Esophagus squamous epithelium (tissue), 5 donors: ENCODE data around the gene PCDH9. TPM values are rescaled to one million over a fixed set of nuclear protein-coding genes. Genes with fewer than 3 reads are reported as not detected.

Source experiments
- DNase-seq: peaks from one replicate; lab custom pipeline; 2025; lab: John Stamatoyannopoulos, UW
- H3K27ac ChIP-seq, 4 donors: fragments of 200-600 bp; sonication (generic); one replicate each; pipeline ENCODE4 v1.5.1; 2016 to 2019; ENCODE audit warnings: mild to moderate bottlenecking in 1 of 4
- H3K27me3 ChIP-seq, 4 donors: fragments of 200-600 bp; sonication (generic); 1 replicate in 3 of 4; 2 replicates in 1 of 4; pipeline versions ENCODE4 v1.5.1 to v1.6.0; 2017 to 2021; ENCODE audit warnings: antibody characterized with exemption in 1 of 4
- H3K36me3 ChIP-seq, 3 donors: fragments of 200-600 bp; sonication (generic); one replicate each; pipeline ENCODE4 v1.5.1; 2016 to 2019
- H3K4me1 ChIP-seq, 3 donors: fragments of 200-600 bp; sonication (generic); one replicate each; pipeline ENCODE4 v1.5.1; 2017 to 2019
- H3K4me3 ChIP-seq, 4 donors: fragments of 200-600 bp; sonication (generic); 1 replicate in 3 of 4; 2 replicates in 1 of 4; pipeline ENCODE4 v1.5.1; 2016 to 2019; ENCODE audit warnings: mild to moderate bottlenecking in 2 of 4, moderate library complexity in 1 of 4
- H3K9me3 ChIP-seq, 3 donors: fragments of 200-600 bp; sonication (generic); one replicate each; pipeline ENCODE4 v1.5.1; 2016 to 2019
- POLR2A ChIP-seq, 4 donors: fragments of 450-650 bp; IDR thresholded peaks; one replicate each; pipeline ENCODE4 v1.6.1; 2017; ENCODE audit warnings: antibody characterized with exemption in 4 of 4, mild to moderate bottlenecking in 4 of 4, moderate library complexity in 3 of 4
- WGBS, 2 donors: methylation state at CpG; one replicate each; pipeline ENCODE4 v1.1.5; 2018; 5-methylcytosine and 5-hydroxymethylcytosine counted together
- intact Hi-C: fragments of 100-400 bp; cut with DNase I; formaldehyde crosslinking; loops from one replicate; pipeline ENCODE4 v1.15.0; 2022
- total RNA-seq, 4 donors: library from RNA; depleted of rRNA; stranded (reverse); fragments of >200 nt; gene quantifications; one replicate each; pipeline ENCODE4 v1.1.0, GENCODE V29; 2016
- TF ChIP-seq, protein P1 (sequence below), 6 experiments: fragments of 450-650 bp in 4 of 6; fragments of 200-600 bp in 2 of 6; sonication (generic) in 2 of 6; IDR thresholded peaks; one replicate each; pipeline ENCODE4 v1.5.1; 2016 to 2019; ENCODE audit warnings: antibody characterized with exemption in 6 of 6, mild to moderate bottlenecking in 4 of 6, moderate library complexity in 4 of 6
- donor health status: DM: yes; HTN: yes; CAD: no.

PCDH9 gene
- total RNA-seq, 4 donors from 2014 or later, result 0.04 to 1.9 (median 0.45) TPM

DNA sequence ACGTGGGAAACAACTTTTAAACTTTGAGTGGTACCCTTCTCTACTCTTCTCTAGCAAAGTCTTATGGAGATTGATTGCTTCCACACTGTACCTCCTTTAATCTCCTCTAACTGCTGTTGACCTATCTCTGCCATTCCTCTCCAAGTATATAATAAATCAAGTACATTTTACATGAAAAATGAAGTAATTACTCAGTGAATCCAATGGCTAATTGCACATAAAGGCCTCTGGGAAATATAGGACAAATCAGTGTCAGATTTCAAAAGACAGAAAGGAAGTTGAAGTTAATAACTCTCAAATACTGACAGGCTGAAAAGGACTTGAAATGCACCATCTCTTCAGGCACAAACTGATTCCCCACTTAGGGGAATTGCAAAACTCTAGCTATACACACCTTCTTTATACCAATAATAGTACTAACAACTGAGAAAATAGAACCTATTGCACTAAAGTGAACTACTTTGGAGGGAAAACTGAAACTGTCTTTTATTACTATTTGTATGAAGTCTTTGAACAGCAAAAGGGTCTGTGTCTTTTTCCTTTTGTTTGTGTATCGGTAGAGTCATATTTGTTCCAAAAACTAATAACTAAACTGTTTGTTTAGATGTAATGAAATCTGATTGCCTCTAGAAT is 701.1 kb downstream of the PCDH9 start:
- Histone ChIP-seq H3K4me3 (no peak overlapping the region), H3K36me3 (no peaks in the 10 kb centered on the region), H3K9me3 (no peaks in the 10 kb centered on the region), H3K27ac (no peak overlapping the region), H3K4me1 (no peaks in the 10 kb centered on the region), H3K27me3 (no peaks in the 10 kb centered on the region)
- WGBS, 2 donors, result 51 to 62% methylated on average over 2 of the region's 2 CpGs
- TF ChIP-seq, protein P1, sequence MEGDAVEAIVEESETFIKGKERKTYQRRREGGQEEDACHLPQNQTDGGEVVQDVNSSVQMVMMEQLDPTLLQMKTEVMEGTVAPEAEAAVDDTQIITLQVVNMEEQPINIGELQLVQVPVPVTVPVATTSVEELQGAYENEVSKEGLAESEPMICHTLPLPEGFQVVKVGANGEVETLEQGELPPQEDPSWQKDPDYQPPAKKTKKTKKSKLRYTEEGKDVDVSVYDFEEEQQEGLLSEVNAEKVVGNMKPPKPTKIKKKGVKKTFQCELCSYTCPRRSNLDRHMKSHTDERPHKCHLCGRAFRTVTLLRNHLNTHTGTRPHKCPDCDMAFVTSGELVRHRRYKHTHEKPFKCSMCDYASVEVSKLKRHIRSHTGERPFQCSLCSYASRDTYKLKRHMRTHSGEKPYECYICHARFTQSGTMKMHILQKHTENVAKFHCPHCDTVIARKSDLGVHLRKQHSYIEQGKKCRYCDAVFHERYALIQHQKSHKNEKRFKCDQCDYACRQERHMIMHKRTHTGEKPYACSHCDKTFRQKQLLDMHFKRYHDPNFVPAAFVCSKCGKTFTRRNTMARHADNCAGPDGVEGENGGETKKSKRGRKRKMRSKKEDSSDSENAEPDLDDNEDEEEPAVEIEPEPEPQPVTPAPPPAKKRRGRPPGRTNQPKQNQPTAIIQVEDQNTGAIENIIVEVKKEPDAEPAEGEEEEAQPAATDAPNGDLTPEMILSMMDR (IDR thresholded peaks at IDR 0.05), result no peak
- TF ChIP-seq POLR2A (IDR thresholded peaks at IDR 0.05), result no peak
- intact Hi-C loops, result no loop called here
- DNase-seq, result no peak

DNA sequence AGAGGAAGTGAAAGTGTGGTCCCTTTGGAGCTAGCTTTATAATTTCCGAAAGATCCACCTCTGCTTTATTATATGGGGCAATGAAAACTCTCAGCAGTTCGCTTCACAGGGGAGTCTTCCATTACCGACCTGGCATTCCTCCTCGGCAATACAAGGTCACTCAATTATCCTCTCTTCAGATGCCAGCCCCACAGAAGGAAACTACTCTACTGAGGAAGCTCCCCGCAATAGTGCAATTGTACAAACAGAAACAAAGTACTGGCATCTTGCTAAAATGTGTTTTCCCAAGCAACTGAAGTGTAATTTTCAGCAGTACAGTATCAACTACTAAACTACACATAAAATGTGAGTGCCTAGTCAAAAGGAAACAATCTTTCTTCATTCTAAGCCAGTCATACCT is 702.0 kb downstream of the PCDH9 start:
- Histone ChIP-seq H3K27ac (no peak overlapping the region), H3K4me3 (no peak overlapping the region), H3K4me1 (no peaks in the 10 kb centered on the region), H3K9me3 (no peaks in the 10 kb centered on the region), H3K27me3 (no peaks in the 10 kb centered on the region), H3K36me3 (no peaks in the 10 kb centered on the region)
- no peak for DNase-seq
- intact Hi-C loops, result no loop called here
- WGBS, 2 donors, result 75 to 76% methylated on average over 5 of the region's 5 CpGs
- TF ChIP-seq POLR2A (IDR thresholded peaks at IDR 0.05), result no peak
- TF ChIP-seq, protein P1 (IDR thresholded peaks at IDR 0.05), result no peak

DNA sequence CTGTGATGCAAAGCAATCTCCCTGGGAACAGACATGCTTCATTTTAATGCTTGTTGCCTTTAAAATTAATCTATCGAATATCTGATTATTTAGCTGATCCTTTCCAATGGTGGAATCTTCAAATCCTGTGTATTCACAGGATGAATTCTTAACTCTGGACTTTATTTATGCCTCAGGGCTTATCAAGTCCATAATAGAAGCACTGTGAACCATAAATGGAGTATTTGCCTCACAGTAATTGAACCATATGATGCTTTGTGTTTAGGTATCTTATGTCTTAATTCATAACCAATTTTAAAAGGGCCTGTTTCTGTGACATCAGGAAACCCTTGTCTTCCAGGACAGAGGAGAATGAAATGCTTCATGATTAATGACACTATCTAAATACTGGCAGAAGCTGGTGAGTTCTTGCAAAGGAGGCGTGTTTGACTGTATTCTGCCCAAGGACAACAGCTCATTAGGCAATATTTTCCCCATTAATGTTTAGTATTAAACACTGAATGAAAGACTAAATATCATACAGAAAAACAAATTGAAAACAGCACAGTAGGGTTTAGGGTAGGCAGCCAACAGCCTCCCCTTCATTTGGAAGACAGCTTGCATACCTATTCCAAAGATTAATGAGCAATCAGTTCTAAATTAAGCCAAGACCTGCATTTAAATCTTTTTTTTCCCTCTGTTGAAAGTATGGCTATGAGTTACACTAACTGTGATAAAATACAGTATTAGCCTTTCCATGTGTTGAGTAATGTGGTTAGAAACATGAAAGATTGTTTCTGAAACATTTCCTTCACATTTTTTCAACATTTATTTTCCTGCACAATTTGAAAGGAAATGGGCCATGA is 709.4 kb downstream of the PCDH9 start:
- no peak for DNase-seq
- WGBS, 2 donors, result 35 to 39% methylated on average over 2 of the region's 2 CpGs
- no peak for TF ChIP-seq POLR2A (IDR thresholded peaks at IDR 0.05)
- TF ChIP-seq, protein P1 (IDR thresholded peaks at IDR 0.05), result no peak
- intact Hi-C loops, result no loop called here
- H3K4me1 ChIP-seq, result no peaks in the 10 kb centered on the region
- no peaks in the 10 kb centered on the region for H3K9me3 ChIP-seq
- H3K27ac ChIP-seq, result no peak overlapping the region
- H3K4me3 ChIP-seq, result no peak overlapping the region
- H3K27me3 ChIP-seq, result no peaks in the 10 kb centered on the region
- no peaks in the 10 kb centered on the region for H3K36me3 ChIP-seq

DNA sequence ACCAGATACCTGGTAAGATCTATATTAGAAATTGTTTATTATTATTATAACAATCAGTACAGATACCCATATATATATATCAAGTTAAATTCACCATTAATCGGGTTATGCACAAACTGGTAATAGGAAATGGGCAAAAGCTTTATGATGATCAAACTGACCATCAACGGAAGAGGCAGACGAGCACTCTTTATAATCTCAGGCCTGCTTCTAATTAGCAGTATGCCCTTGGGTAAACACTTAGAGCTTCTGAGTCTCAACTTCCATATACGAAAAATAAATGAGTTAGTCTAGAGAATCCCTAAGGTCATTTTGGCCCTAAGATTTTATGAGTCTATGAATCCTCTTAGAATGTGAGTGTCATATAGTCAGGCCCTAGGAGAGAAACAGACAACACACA is 710.9 kb downstream of the PCDH9 start:
- TF ChIP-seq POLR2A (IDR thresholded peaks at IDR 0.05), result no peak
- TF ChIP-seq, protein P1 (IDR thresholded peaks at IDR 0.05), result no peak
- WGBS, 2 donors, result 79 to 80% methylated on average over 4 of the region's 4 CpGs
- Histone ChIP-seq H3K36me3 (no peaks in the 10 kb centered on the region), H3K4me1 (no peaks in the 10 kb centered on the region), H3K4me3 (no peak overlapping the region), H3K27me3 (no peaks in the 10 kb centered on the region), H3K27ac (no peak overlapping the region), H3K9me3 (no peaks in the 10 kb centered on the region)
- intact Hi-C loops, result no loop called here
- no peak for DNase-seq

DNA sequence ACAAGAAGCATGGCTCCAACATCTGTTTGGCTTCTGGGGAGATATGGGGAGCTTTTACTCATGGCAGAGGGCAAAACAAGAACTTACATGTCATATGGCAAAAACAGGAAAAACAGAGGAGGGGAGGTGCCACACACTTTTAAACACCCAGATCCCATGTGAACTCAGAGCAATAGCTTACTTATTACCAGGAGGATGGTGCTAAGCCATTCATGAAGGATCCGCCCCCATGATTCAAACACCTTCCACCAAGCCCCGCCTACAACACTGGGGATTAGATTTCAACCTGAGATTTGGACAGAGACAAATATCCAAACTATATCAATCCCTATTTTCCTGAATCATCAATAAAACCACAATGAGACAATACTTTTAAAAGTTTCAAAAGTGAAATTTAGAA is 712.1 kb downstream of the PCDH9 start:
- WGBS, 2 donors, result 80 to 82% methylated on average over 2 of the region's 2 CpGs
- intact Hi-C loops, result no loop called here
- Histone ChIP-seq H3K4me1 (no peaks in the 10 kb centered on the region), H3K9me3 (no peaks in the 10 kb centered on the region), H3K27ac (no peak overlapping the region), H3K27me3 (no peaks in the 10 kb centered on the region), H3K4me3 (no peak overlapping the region), H3K36me3 (no peaks in the 10 kb centered on the region)
- DNase-seq, result no peak
- TF ChIP-seq POLR2A (IDR thresholded peaks at IDR 0.05), result no peak
- TF ChIP-seq, protein P1 (IDR thresholded peaks at IDR 0.05), result no peak
